K562 (cell line): ENCODE results near the gene SLC5A10. TPM values are rescaled to one million over a fixed set of nuclear protein-coding genes. Genes with fewer than 3 reads are reported as not detected.

ENCODE experiments used
- ATAC-seq: fragments of 200-7000 bp; cut with Tn5 transposase; 3 replicates; pipeline ENCODE4 v1.9.1; 2020; ENCODE audit warnings: moderate library complexity
- BruUV-seq: library from RNA; stranded (reverse); fragments of 400-500 nt; replicated peaks from 2 replicates; lab custom pipeline; 2021; lab: Mats Ljungman, UMichigan
- CTCF ChIA-PET: fragments of 300-600 bp; formaldehyde crosslinking; extraction: SDS; loops from one replicate; lab custom pipeline; 2021; ENCODE audit warnings: low intra/inter-chr PET ratio; lab: Yijun Ruan, JAX
- POLR2A ChIA-PET: fragments of 300-600, 350-650 bp; sonication (Branson Sonifier 250); formaldehyde crosslinking; extraction: SDS; loops from one replicate; lab custom pipeline; 2021; ENCODE audit warnings: antibody characterized with exemption, inconsistent platforms; lab: Yijun Ruan, JAX
- DNase-seq, 4 experiments: peaks; one replicate each; pipeline versions ENCODE4 v3.0.0 to v3.0.0-alpha.2; 2011 to 2018; ENCODE audit warnings: low spot score in 3 of 4, mixed read lengths in 3 of 4; ENCODE audit errors: extremely low read depth in 1 of 4
- FAIRE-seq: peaks from 2 replicates; lab custom pipeline; 2011; peaks lifted over from hg19 to GRCh38; lab: Jason Lieb, UNC
- H2AFZ ChIP-seq: 2 replicates; pipeline ENCODE4 v1.6.0; 2011; ENCODE audit warnings: low read depth, low read length, control low read depth, inconsistent platforms
- H3K27ac ChIP-seq: fragments of 200-600 bp; 3 replicates; pipeline ENCODE4 v1.8.0; 2011; ENCODE audit warnings: low read depth, mild to moderate bottlenecking, control low read depth, inconsistent platforms, low read length, moderate library complexity, mixed read lengths; ENCODE audit errors: extremely low read depth
- H3K27me3 ChIP-seq, 2 experiments: fragments of 300-600 bp in 1 of 2; 2 replicates in 1 of 2; 3 replicates in 1 of 2; pipeline versions ENCODE4 v1.6.0 to v1.8.0; 2011; ENCODE audit warnings: inconsistent platforms in 2 of 2, low read length in 2 of 2, mild to moderate bottlenecking in 1 of 2, mixed read lengths in 1 of 2, moderate library complexity in 1 of 2; ENCODE audit not compliant: control insufficient read depth in 2 of 2, insufficient read depth in 2 of 2
- H3K36me3 ChIP-seq: fragments of 300-600 bp; 3 replicates; pipeline ENCODE4 v1.8.0; 2011; ENCODE audit warnings: mild to moderate bottlenecking, low read length, inconsistent platforms; ENCODE audit not compliant: control insufficient read depth, insufficient read depth
- H3K4me1 ChIP-seq, 2 experiments: fragments of 200-600 bp in 1 of 2; replicated peaks in 1 of 2; 2 replicates in 1 of 2; 3 replicates in 1 of 2; pipeline versions ENCODE4 v1.5.1 to v1.8.0; 2011; ENCODE audit warnings: inconsistent platforms in 2 of 2, low read length in 2 of 2, mild to moderate bottlenecking in 1 of 2, mixed read lengths in 1 of 2, moderate library complexity in 1 of 2; ENCODE audit not compliant: control insufficient read depth in 2 of 2, insufficient read depth in 2 of 2
- H3K4me2 ChIP-seq: 2 replicates; pipeline ENCODE4 v1.6.1; 2011; ENCODE audit warnings: low read length, control low read depth, inconsistent platforms, mixed read lengths; ENCODE audit not compliant: insufficient read depth
- H3K4me3 ChIP-seq: fragments of 200-600 bp; sonication (generic), shearing (Covaris generic); 2 replicates; pipeline ENCODE4 v1.5.1; 2016; ENCODE audit warnings: control low read depth, inconsistent platforms
- H3K79me2 ChIP-seq: fragments of 200-600 bp; 3 replicates; pipeline ENCODE4 v1.8.0; 2011; ENCODE audit warnings: low read length, inconsistent platforms; ENCODE audit not compliant: control insufficient read depth, insufficient read depth
- H3K9ac ChIP-seq, 2 experiments: 2 replicates each; pipeline versions ENCODE4 v1.6.0 to v1.6.1; 2011; ENCODE audit warnings: low read depth in 2 of 2, low read length in 2 of 2, control low read depth in 1 of 2, inconsistent platforms in 1 of 2, mild to moderate bottlenecking in 1 of 2, mixed read lengths in 1 of 2; ENCODE audit not compliant: insufficient read depth in 1 of 2
- H3K9me1 ChIP-seq: one replicate; pipeline ENCODE4 v1.6.0; 2011; ENCODE audit warnings: inconsistent platforms, mild to moderate bottlenecking, low read length, moderate library complexity; ENCODE audit not compliant: control insufficient read depth, insufficient read depth
- H3K9me3 ChIP-seq: replicated peaks from 2 replicates; pipeline ENCODE4 v1.5.1; 2011; ENCODE audit warnings: low read depth, low read length, inconsistent platforms; ENCODE audit not compliant: control insufficient read depth, insufficient read depth
- H4K20me1 ChIP-seq: replicated peaks from 2 replicates; pipeline ENCODE4 v1.6.1; 2011; ENCODE audit warnings: low read length, inconsistent platforms, mixed read lengths; ENCODE audit not compliant: control insufficient read depth, insufficient read depth
- AFF1 ChIP-seq, 2 experiments: fragments of 450-650 bp; IDR thresholded peaks; 2 replicates each; pipeline ENCODE4 v1.6.1; 2018; ENCODE audit warnings: mild to moderate bottlenecking in 2 of 2, low read depth in 1 of 2; ENCODE audit not compliant: partially characterized antibody in 2 of 2
- CTCF ChIP-seq, 3 experiments: IDR thresholded peaks in 2 of 3; conservative IDR thresholded peaks in 1 of 3; 2 replicates each; pipeline ENCODE4 v1.5.1; 2011 to 2012; ENCODE audit warnings: low read length in 3 of 3, mild to moderate bottlenecking in 3 of 3, control low read depth in 2 of 3, improper control_type of control experiment in 1 of 3, inconsistent platforms in 1 of 3, low read depth in 1 of 3, mixed read lengths in 1 of 3, moderate library complexity in 1 of 3; ENCODE audit not compliant: insufficient read depth in 2 of 3
- DLX4 ChIP-seq: fragments of 250-450 bp; sonication (Bioruptor Pico); IDR thresholded peaks from 2 replicates; pipeline ENCODE4 v1.6.1; 2021; ENCODE audit warnings: mild to moderate bottlenecking
- KAT8 ChIP-seq: fragments of 450-650 bp; IDR thresholded peaks from 2 replicates; pipeline ENCODE4 v1.6.1; 2016; ENCODE audit warnings: low read depth, mild to moderate bottlenecking
- NEUROD1 ChIP-seq: fragments of 150-350 bp; IDR thresholded peaks from 2 replicates; pipeline ENCODE4 v1.6.1; 2014; ENCODE audit warnings: borderline replicate concordance, low read length, low read depth; ENCODE audit not compliant: partially characterized antibody
- ZNF175 ChIP-seq: fragments of 200-800 bp; sonication (Bioruptor generic); IDR thresholded peaks from 2 replicates; pipeline ENCODE4 v1.6.1; 2016; ENCODE audit warnings: low read depth, mild to moderate bottlenecking, missing genetic modification characterization, missing compliant biosample characterization
- ZNF224 ChIP-seq: sonication (generic); formaldehyde crosslinking; IDR thresholded peaks from 2 replicates; pipeline ENCODE4 v1.8.0; 2022; ENCODE audit warnings: mild to moderate bottlenecking, missing genetic modification reagents
- ZNF551 ChIP-seq: fragments of 250-450 bp; sonication (Bioruptor Pico); IDR thresholded peaks from 2 replicates; pipeline ENCODE4 v1.5.0; 2021; ENCODE audit warnings: mild to moderate bottlenecking, moderate library complexity
- WGBS: fragments of 100-300 bp; shearing (Covaris generic); methylation state at CpG from one replicate; pipeline ENCODE4 v1.1.6; 2016; ENCODE audit warnings: low coverage, mixed read lengths; ENCODE audit not compliant: insufficient coverage; ENCODE audit errors: missing lambda C conversion rate; 5-methylcytosine and 5-hydroxymethylcytosine counted together
- in situ Hi-C: fragments of 300-500 bp; cut with MboI; formaldehyde crosslinking; loops from 4 replicates; pipeline ENCODE4 v1.15.0; 2018; ENCODE audit warnings: inconsistent platforms, mixed read lengths
- intact Hi-C: fragments of 100-400 bp; cut with micrococcal nuclease; formaldehyde crosslinking; loops from 2 replicates; pipeline ENCODE4 v1.14.2; 2022
- polyA plus RNA-seq, 8 experiments: library from polyadenylated mRNA; depleted of rRNA in 4 of 8; stranded (reverse) in 5 of 8; unstranded in 3 of 8; fragments of >200 nt; fragmentation: Nextera tagmentation in 2 of 8; fragmentation: Illumina TruSeq in 1 of 8; extraction: Ambion mirVana in 2 of 8; extraction: Trizol in 1 of 8; gene quantifications; 2 replicates each; pipeline versions ENCODE4 v1.2.1 to v1.2.3, GENCODE V29; 2011 to 2014; ENCODE audit warnings: inconsistent platforms in 1 of 8, missing spikeins in 1 of 8
- total RNA-seq, 7 experiments: library from RNA; depleted of rRNA in 6 of 7; stranded (reverse); fragments of >200 nt in 6 of 7; fragmentation: Illumina TruSeq in 2 of 7; extraction: Trizol in 2 of 7; gene quantifications; 2 replicates each; pipeline versions ENCODE4 v1.2.1 to v1.2.3, GENCODE V29; 2011 to 2021; ENCODE audit warnings: low replicate concordance in 1 of 7
- TF ChIP-seq, protein P1 (sequence below): conservative IDR thresholded peaks from 2 replicates; pipeline ENCODE4 v1.6.1; 2011; ENCODE audit warnings: low read depth, mild to moderate bottlenecking, low read length; ENCODE audit not compliant: control insufficient read depth

The SLC5A10 gene
- total and polyA plus RNA-seq, 9 of the 15 experiments (the other 6 are each of a cell fraction or from before 2014, with no cell fraction given) = 0.03 to 0.09 (median 0.03) TPM; not detected in 5

DNA sequence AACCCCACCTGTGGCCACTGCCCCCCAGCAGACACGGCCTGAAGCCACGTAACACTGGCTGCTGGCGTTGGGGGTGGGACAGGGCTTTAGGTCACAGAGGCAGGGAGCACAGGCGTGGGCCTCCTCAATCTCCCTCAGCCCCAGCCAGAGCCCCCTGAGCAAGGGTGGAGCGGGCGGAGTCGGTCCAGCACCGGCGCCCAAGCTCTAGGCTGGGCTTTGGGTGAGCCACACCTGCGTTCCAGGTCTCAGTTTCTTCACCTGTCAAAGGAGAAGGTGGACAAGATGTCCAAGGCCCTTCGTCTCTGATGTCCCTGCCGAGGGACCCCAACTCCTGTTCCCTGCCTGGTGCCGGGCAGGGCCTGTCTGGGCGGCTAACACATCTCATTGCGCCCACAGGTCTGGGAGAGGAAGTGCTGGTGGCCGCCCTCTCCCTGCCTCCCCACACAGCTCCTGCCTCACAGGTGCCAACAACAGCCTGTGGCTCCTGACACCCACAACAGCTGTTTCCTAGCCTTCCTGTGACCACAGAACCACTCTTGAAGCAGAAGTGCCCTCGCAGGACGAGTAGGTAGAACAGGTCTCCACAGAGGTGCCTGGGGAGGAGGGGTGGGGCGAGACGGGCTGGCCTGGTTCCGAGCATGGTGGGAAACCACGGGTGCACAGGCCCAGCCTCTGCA lies 40.6 kb downstream of the SLC5A10 start:
- H3K9ac ChIP-seq = no peak overlapping the region

More for the DNA sequence above, 40.6 kb downstream of the SLC5A10 start:
- no peak overlapping the region for H2AFZ ChIP-seq
- H3K4me3 ChIP-seq = no peak overlapping the region
- FAIRE-seq (no peak), DNase-seq (no peak), ATAC-seq (no peak)
- ChIA-PET CTCF (no interaction called here), POLR2A (interaction anchor here (1.0 kb wide), 1 partner anchor 12 kb away, joined by 3 read pairs; the partner anchor contains the start of gene FAM83G)
- H3K36me3 ChIP-seq = peaks cover under 1% of the 10 kb centered on the region; the same call in 1 of the 3 replicates
- H3K9me1 ChIP-seq = no peaks in the 10 kb centered on the region
- H3K79me2 ChIP-seq = 0 out of 3 replicates have a peak, but pooled peaks cover 3% of the 10 kb centered on the region
- WGBS = 89% methylated on average over 10 of the region's 22 CpGs
- no TSS peak for BruUV-seq
- in situ Hi-C loops (no loop called here), intact Hi-C loops (no loop called here)
- no peaks in the 10 kb centered on the region for H3K27me3 ChIP-seq
- H3K9me3 ChIP-seq = no peaks in the 10 kb centered on the region
- H4K20me1 ChIP-seq = peaks cover 7% of the 10 kb centered on the region; the same call in 1 of the 2 replicates
- H3K4me1 ChIP-seq = peaks cover 3 to 22% of the 10 kb centered on the region in 2 experiments; a peak in 4 of 5 replicates
- H3K27ac ChIP-seq = no peak overlapping the region
- no peak for TF ChIP-seq KAT8
- TF ChIP-seq, protein P1, sequence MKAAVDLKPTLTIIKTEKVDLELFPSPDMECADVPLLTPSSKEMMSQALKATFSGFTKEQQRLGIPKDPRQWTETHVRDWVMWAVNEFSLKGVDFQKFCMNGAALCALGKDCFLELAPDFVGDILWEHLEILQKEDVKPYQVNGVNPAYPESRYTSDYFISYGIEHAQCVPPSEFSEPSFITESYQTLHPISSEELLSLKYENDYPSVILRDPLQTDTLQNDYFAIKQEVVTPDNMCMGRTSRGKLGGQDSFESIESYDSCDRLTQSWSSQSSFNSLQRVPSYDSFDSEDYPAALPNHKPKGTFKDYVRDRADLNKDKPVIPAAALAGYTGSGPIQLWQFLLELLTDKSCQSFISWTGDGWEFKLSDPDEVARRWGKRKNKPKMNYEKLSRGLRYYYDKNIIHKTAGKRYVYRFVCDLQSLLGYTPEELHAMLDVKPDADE = no peak
- no peak for TF ChIP-seq ZNF551
- no peak for TF ChIP-seq ZNF175 (CRISPR knock-in tag)
- no peak for TF ChIP-seq CTCF (IDR thresholded peaks at IDR 0.05 in 2 of 3, conservative IDR thresholded peaks at IDR 0.05 in 1 of 3; ENCODE audit: insufficient read depth in 2 of 3, low read depth in 1 of 3, low read length in 3 of 3)
- TF ChIP-seq DLX4 (CRISPR knock-in tag) = no peak
- TF ChIP-seq AFF1 (IDR thresholded peaks at IDR 0.05; ENCODE audit: low read depth in 1 of 2, partially characterized antibody in 2 of 2) = no peak
- no peak for TF ChIP-seq NEUROD1
- TF ChIP-seq ZNF224 (CRISPR knock-in tag) = no peak
- TF ChIP-seq, all 486 proteins: peak for 0
- no peak overlapping the region for H3K4me2 ChIP-seq
